BLaER1 treated with 17β-estradiol and CSF1 and Interleukin-3, amounts not matched to agents 10 nM and 100 nM (cell line): ENCODE measurements around the gene SHISA4.
"Not testable (repeated sequence)": the region's sequence is repeated elsewhere in the genome, so short reads cannot be mapped to it uniquely, and the experiment has no call there.

Experiments used
- H3K27ac ChIP-seq, 11 experiments: shearing (Covaris generic); formaldehyde crosslinking; 2 replicates each; pipeline ENCODE4 v1.8.1; 2022
- H3K27me3 ChIP-seq, 11 experiments: shearing (Covaris generic); formaldehyde crosslinking; 2 replicates each; pipeline ENCODE4 v1.8.1; 2022
- H3K36me3 ChIP-seq, 11 experiments: shearing (Covaris generic); formaldehyde crosslinking; 2 replicates each; pipeline ENCODE4 v1.8.1; 2022
- H3K4me1 ChIP-seq, 10 experiments: shearing (Covaris generic); formaldehyde crosslinking; 2 replicates each; pipeline ENCODE4 v1.8.1; 2022
- H3K4me2 ChIP-seq, 11 experiments: shearing (Covaris generic); formaldehyde crosslinking; 2 replicates each; pipeline ENCODE4 v1.8.1; 2022
- H3K4me3 ChIP-seq, 10 experiments: shearing (Covaris generic); formaldehyde crosslinking; 2 replicates each; pipeline ENCODE4 v1.8.1; 2022
- H3K9ac ChIP-seq, 11 experiments: shearing (Covaris generic); formaldehyde crosslinking; 2 replicates each; pipeline ENCODE4 v1.8.1; 2022
- H3K9me3 ChIP-seq, 11 experiments: shearing (Covaris generic); formaldehyde crosslinking; replicated peaks in 1 of 11; 2 replicates each; pipeline ENCODE4 v1.8.1; 2022
- H4K20me1 ChIP-seq, 11 experiments: shearing (Covaris generic); formaldehyde crosslinking; 2 replicates each; pipeline ENCODE4 v1.8.1; 2022
- Cebpa-rat ChIP-seq, 11 experiments: shearing (Covaris generic); IDR thresholded peaks; 2 replicates each; pipeline ENCODE4 v1.8.1; 2022

The SHISA4 gene

DNA sequence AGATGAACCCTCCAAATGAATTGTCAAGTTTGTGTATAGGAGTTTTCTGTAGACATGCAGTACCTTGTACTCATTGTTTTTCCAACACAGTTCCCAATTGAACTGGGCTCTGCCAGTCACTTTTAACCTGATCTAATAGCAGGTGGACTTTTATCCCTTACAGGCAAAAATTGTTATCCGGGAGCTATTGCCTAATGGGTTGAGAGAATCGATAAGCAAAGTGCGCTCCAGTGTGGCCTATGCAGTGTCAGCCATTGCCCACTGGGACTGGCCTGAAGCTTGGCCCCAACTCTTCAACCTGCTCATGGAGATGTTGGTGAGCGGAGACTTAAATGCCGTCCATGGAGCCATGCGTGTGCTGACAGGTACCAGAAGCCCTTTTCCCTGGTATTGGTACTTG is 40.5 kb upstream of the SHISA4 start:
- H3K4me1 ChIP-seq = peaks cover 0 to 24% (median 8%) of the 10 kb centered on the region in 10 experiments; a peak in 17 of 20 replicates
- H4K20me1 ChIP-seq = peaks cover 35 to 71% (median 63%) of the 10 kb centered on the region in 11 experiments; a peak in 20 of 22 replicates
- peaks cover 66 to 88% (median 78%) of the 10 kb centered on the region in 11 experiments for H3K36me3 ChIP-seq
- no peak overlapping the region for H3K27ac ChIP-seq
- no peak for TF ChIP-seq Cebpa-rat (IDR thresholded peaks at IDR 0.05)
- no peak overlapping the region for H3K9ac ChIP-seq
- no peaks in the 10 kb centered on the region for H3K27me3 ChIP-seq
- H3K4me3 ChIP-seq = no peak overlapping the region
- H3K4me2 ChIP-seq = no peak overlapping the region
- H3K9me3 ChIP-seq = no peaks in the 10 kb centered on the region

- TF ChIP-seq Cebpa-rat (IDR thresholded peaks at IDR 0.05) = no peak
- H3K27me3 ChIP-seq = no peaks in the 10 kb centered on the region
- H3K9ac ChIP-seq = no peak overlapping the region
- H3K4me1 ChIP-seq = peaks cover 0 to 24% (median 6%) of the 10 kb centered on the region in 10 experiments; a peak in 12 of 20 replicates
- H3K4me2 ChIP-seq = peak overlapping the region in 1 of 11 experiments; percentile 5; a peak in 2 of 22 replicates
- peaks cover 32 to 59% (median 51%) of the 10 kb centered on the region in 11 experiments; a peak in 20 of 22 replicates for H4K20me1 ChIP-seq
- H3K36me3 ChIP-seq = peaks cover 78 to 91% (median 85%) of the 10 kb centered on the region in 11 experiments
- H3K27ac ChIP-seq = no peak overlapping the region
- no peaks in the 10 kb centered on the region for H3K9me3 ChIP-seq
- H3K4me3 ChIP-seq = no peak overlapping the region
Observed at GRCh38 chr1:201849372-201850052, 39.2 kb upstream of the SHISA4 start.

DNA sequence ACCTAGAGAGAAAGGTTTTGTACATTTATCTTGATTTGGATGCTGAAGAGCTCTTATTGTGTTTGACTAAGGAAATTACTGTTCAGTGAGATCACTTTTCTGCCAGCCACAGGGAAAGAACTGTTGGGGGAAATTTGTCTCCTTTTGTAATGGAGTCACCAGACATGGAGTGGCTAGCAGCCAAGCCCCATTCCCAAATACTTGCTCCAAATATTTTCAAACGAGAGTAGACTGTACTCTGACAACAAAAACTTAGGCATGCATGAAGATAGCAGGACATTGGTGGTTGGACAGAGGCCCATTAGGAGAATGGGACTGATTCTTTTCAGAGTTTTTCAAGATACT is 38.7 kb upstream of the SHISA4 start:
- TF ChIP-seq Cebpa-rat (IDR thresholded peaks at IDR 0.05) = no peak
- H3K36me3 ChIP-seq = peaks cover 83 to 95% (median 89%) of the 10 kb centered on the region in 11 experiments
- no peaks in the 10 kb centered on the region for H3K9me3 ChIP-seq
- H4K20me1 ChIP-seq = peaks cover 26 to 53% (median 46%) of the 10 kb centered on the region in 11 experiments; a peak in 20 of 22 replicates
- H3K9ac ChIP-seq = no peak overlapping the region
- no peak overlapping the region for H3K27ac ChIP-seq
- H3K4me1 ChIP-seq = peaks cover 0 to 24% (median 6%) of the 10 kb centered on the region in 10 experiments; a peak in 12 of 20 replicates
- H3K27me3 ChIP-seq = no peaks in the 10 kb centered on the region
- H3K4me2 ChIP-seq = peak overlapping the region in 1 of 11 experiments; percentile 5; a peak in 2 of 22 replicates
- no peak overlapping the region for H3K4me3 ChIP-seq

DNA sequence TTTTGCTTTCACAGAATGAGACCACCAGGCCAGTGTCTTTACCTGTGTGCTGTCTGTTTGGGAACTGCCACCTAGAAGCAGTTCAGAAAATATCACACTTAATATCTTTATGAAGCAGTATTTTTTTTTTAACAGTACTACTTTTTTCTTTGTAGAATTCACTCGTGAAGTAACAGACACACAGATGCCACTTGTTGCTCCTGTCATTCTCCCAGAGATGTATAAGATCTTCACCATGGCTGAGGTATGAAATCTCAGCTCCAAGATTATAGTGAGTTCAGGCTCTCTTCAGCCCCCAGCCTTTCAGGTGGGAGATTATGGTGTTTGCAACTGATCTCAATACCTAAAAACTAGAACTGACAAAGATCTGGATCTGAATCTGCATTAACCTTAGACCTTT is 36.7 kb upstream of the SHISA4 start:
- Histone ChIP-seq H3K36me3 (peaks cover 100% of the 10 kb centered on the region in 11 experiments), H4K20me1 (peaks cover 8 to 34% (median 26%) of the 10 kb centered on the region in 11 experiments; a peak in 20 of 22 replicates), H3K27ac (no peak overlapping the region), H3K4me2 (no peak overlapping the region), H3K27me3 (no peaks in the 10 kb centered on the region), H3K4me3 (no peak overlapping the region), H3K9me3 (no peaks in the 10 kb centered on the region), H3K4me1 (peaks cover 0 to 17% (median 2%) of the 10 kb centered on the region in 10 experiments; a peak in 9 of 20 replicates), H3K9ac (no peak overlapping the region)
- no peak for TF ChIP-seq Cebpa-rat (IDR thresholded peaks at IDR 0.05)

- H3K36me3 ChIP-seq = peaks cover 98 to 100% (median 100%) of the 10 kb centered on the region in 11 experiments
- not testable (repeated sequence) for H3K27ac ChIP-seq, H3K9ac ChIP-seq, H3K4me3 ChIP-seq, H3K27me3 ChIP-seq, H4K20me1 ChIP-seq, H3K9me3 ChIP-seq, H3K4me1 ChIP-seq, H3K4me2 ChIP-seq
Observed at GRCh38 chr1:201856722-201857121, 32.0 kb upstream of the SHISA4 start.

- Histone ChIP-seq H3K9me3 (no peaks in the 10 kb centered on the region), H3K4me2 (no peak overlapping the region), H3K27ac (no peak overlapping the region), H3K36me3 (peaks cover 97 to 100% (median 99%) of the 10 kb centered on the region in 11 experiments), H3K4me1 (peaks cover 0 to 4% (median 0%) of the 10 kb centered on the region in 10 experiments; a peak in 1 of 20 replicates), H4K20me1 (peaks cover 0 to 8% (median 0%) of the 10 kb centered on the region in 11 experiments; a peak in 2 of 22 replicates), H3K9ac (no peak overlapping the region), H3K4me3 (no peak overlapping the region), H3K27me3 (no peaks in the 10 kb centered on the region)
- TF ChIP-seq Cebpa-rat (IDR thresholded peaks at IDR 0.05) = no peak
Observed at GRCh38 chr1:201859424-201859823, 29.3 kb upstream of the SHISA4 start.

GRCh38 chr1:201861448-201861847 is 27.2 kb upstream of the SHISA4 start:
- peak in 5 of 11 experiments; percentile 21 to 72 (median 53); a peak in 5 of 22 replicates for TF ChIP-seq Cebpa-rat (IDR thresholded peaks at IDR 0.05)
- Histone ChIP-seq H4K20me1 (peaks cover 0 to 8% (median 0%) of the 10 kb centered on the region in 11 experiments; a peak in 2 of 22 replicates), H3K27me3 (no peaks in the 10 kb centered on the region), H3K4me1 (peaks cover 0 to 4% (median 0%) of the 10 kb centered on the region in 10 experiments; a peak in 1 of 20 replicates), H3K9me3 (no peaks in the 10 kb centered on the region), H3K4me3 (no peak overlapping the region), H3K4me2 (no peak overlapping the region), H3K27ac (no peak overlapping the region), H3K36me3 (peaks cover 93 to 100% (median 99%) of the 10 kb centered on the region in 11 experiments), H3K9ac (no peak overlapping the region)

- Histone ChIP-seq H3K27me3 (no peaks in the 10 kb centered on the region), H3K9me3 (no peaks in the 10 kb centered on the region), H3K27ac (no peak overlapping the region), H3K4me2 (no peak overlapping the region), H3K9ac (no peak overlapping the region), H3K4me3 (no peak overlapping the region), H3K4me1 (0 out of 20 replicates have a peak, but pooled peaks cover 0 to 3% (median 0%) of the 10 kb centered on the region in 10 experiments), H3K36me3 (peaks cover 94 to 100% (median 99%) of the 10 kb centered on the region in 11 experiments), H4K20me1 (peaks cover 0 to 10% (median 0%) of the 10 kb centered on the region in 11 experiments; a peak in 2 of 22 replicates)
- no peak for TF ChIP-seq Cebpa-rat (IDR thresholded peaks at IDR 0.05)
Observed at GRCh38 chr1:201870397-201870796, 18.3 kb upstream of the SHISA4 start.

GRCh38 chr1:201874672-201875071 is 14.0 kb upstream of the SHISA4 start:
- no peak overlapping the region for H3K9ac ChIP-seq
- peaks cover 0 to 21% (median 4%) of the 10 kb centered on the region in 11 experiments; a peak in 3 of 22 replicates for H4K20me1 ChIP-seq
- no peaks in the 10 kb centered on the region for H3K27me3 ChIP-seq
- TF ChIP-seq Cebpa-rat (IDR thresholded peaks at IDR 0.05) = no peak
- H3K36me3 ChIP-seq = peaks cover 70 to 96% (median 92%) of the 10 kb centered on the region in 11 experiments
- no peak overlapping the region for H3K4me2 ChIP-seq
- H3K9me3 ChIP-seq = no peaks in the 10 kb centered on the region
- H3K4me3 ChIP-seq = no peak overlapping the region
- H3K4me1 ChIP-seq = no peaks in the 10 kb centered on the region
- H3K27ac ChIP-seq = no peak overlapping the region
